Astrocyte of the spinal cord (primary cell): ENCODE results near the gene HS6ST3.

Source experiments
- DNase-seq: peaks from one replicate; pipeline ENCODE4 v3.0.0; 2011; ENCODE audit warnings: low read depth, low spot score
- H3K4me3 ChIP-seq: 2 replicates; pipeline ENCODE4 v1.5.1; 2011; ENCODE audit warnings: low read depth, mild to moderate bottlenecking, low read length, moderate library complexity
- in situ Hi-C: cut with HindIII; loops from 2 replicates; pipeline ENCODE4 v1.10.0; 2017; ENCODE audit warnings: low sequenced_read_pairs
- TF ChIP-seq, protein P1 (sequence below): IDR thresholded peaks from 2 replicates; pipeline ENCODE4 v1.5.1; 2012; ENCODE audit warnings: low read depth, mild to moderate bottlenecking, low read length, inconsistent platforms

HS6ST3 gene

DNA sequence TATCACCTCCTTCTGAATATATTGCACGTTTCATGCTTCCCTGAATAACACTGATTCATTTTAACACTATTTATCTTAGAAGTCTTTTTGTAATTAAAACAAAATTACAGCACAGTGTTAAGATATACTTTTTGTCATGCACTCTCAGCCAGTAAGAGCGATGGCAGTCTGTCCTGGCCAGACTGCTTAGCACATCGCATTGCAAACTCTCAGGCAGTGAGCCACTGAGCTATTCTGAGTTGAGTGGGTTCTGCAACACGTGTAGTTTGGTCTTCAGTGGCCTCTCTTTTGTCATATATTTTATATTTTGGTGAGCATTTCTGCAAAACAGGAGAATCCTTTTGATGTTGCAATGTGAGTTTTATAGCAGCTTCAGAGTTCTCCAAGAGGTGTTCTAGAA is 332.1 kb downstream of the HS6ST3 start:
- in situ Hi-C loops = no loop called here
- TF ChIP-seq, protein P1, sequence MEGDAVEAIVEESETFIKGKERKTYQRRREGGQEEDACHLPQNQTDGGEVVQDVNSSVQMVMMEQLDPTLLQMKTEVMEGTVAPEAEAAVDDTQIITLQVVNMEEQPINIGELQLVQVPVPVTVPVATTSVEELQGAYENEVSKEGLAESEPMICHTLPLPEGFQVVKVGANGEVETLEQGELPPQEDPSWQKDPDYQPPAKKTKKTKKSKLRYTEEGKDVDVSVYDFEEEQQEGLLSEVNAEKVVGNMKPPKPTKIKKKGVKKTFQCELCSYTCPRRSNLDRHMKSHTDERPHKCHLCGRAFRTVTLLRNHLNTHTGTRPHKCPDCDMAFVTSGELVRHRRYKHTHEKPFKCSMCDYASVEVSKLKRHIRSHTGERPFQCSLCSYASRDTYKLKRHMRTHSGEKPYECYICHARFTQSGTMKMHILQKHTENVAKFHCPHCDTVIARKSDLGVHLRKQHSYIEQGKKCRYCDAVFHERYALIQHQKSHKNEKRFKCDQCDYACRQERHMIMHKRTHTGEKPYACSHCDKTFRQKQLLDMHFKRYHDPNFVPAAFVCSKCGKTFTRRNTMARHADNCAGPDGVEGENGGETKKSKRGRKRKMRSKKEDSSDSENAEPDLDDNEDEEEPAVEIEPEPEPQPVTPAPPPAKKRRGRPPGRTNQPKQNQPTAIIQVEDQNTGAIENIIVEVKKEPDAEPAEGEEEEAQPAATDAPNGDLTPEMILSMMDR = no peak

DNA sequence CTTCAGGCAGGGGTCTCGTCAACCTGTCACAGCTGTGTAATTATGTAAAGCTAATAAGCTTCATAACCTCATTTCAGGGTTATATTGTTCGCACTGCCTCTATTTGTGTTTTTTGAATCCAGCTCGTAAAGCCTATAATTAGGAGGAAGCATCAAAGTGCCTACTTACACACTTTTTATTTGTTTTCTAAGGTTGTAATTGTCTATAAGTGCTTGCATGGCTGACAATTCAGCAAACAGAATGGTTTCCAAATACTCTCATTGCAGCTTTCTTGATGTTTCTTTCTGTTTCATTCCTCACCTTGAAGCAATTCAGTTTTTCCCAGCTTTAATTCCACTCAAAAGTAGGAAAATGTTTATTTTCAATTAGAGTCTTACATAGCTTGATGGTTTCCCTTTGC is 336.3 kb downstream of the HS6ST3 start:
- DNase-seq = no peak
- TF ChIP-seq, protein P1 = no peak
- H3K4me3 ChIP-seq = no peak overlapping the region
- in situ Hi-C loops = no loop called here

More for the DNA sequence above, 332.1 kb downstream of the HS6ST3 start:
- DNase-seq = no peak
- H3K4me3 ChIP-seq = no peak overlapping the region

DNA sequence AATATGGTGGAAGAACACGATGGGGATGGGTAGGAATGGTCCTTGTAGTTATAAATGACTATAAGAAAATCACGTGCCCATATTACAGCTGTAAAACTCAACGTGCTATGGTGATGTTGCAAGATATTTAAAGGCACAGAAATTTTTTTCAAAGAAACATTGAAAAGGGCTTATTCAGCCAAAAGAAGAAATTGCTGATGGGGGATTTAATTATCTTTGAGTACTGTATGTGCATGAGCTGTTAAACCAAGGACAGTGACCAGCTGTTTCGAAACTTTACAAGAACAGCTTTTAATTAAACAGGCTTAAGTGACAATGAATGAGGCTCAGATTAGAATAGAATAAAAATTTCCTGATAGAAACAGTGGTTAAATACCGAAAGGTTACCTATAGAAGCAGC is 339.0 kb downstream of the HS6ST3 start:
- in situ Hi-C loops = no loop called here
- no peak for DNase-seq
- H3K4me3 ChIP-seq = no peak overlapping the region
- TF ChIP-seq, protein P1 = no peak

DNA sequence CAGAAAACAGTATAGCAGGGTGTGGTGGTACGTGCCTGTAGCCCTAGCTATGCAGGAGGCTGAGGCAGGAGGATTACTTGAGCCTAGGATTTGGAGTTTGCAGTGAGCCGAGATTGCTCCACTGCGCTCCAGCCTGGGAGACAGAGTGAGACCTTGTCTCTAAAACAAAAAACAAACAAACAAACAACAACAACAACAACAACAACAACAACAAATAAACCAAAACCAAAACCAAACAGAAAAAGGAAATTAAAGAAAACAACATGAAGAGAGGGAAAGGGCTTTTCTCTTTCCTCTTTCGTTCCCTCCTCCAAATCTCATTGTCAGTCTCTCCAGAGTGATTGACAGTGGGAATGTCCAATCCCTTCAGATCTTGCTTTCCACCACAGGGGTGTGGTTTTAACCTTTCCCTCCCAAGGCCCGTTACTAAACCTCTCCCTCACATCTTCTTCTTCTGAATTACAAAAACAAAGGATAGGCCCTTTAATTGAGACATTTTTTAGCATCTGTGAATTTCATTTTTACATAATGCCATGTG is 341.2 kb downstream of the HS6ST3 start:
- H3K4me3 ChIP-seq = no peak overlapping the region
- TF ChIP-seq, protein P1 = no peak
- no peak for DNase-seq
- in situ Hi-C loops = no loop called here

DNA sequence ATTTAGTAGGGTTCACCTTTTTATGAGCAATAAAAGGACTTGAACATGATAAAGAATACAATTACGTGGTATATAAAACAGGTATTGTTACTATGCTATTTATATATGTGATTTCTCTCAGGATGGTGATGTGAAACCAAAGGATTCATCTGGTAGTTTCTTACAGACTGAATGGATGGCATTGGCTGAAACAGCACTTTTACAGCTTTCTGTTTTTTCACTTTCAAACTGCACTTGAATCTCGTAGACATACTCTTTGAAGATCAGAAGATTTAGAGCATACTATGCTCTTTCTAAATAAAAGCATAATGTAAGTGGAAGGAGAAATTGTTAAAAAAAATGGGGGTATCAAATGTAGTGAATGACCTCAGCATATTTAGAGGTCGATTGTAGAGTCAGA is 354.8 kb downstream of the HS6ST3 start:
- H3K4me3 ChIP-seq = no peak overlapping the region
- in situ Hi-C loops = no loop called here
- TF ChIP-seq, protein P1 = no peak
- DNase-seq = no peak

DNA sequence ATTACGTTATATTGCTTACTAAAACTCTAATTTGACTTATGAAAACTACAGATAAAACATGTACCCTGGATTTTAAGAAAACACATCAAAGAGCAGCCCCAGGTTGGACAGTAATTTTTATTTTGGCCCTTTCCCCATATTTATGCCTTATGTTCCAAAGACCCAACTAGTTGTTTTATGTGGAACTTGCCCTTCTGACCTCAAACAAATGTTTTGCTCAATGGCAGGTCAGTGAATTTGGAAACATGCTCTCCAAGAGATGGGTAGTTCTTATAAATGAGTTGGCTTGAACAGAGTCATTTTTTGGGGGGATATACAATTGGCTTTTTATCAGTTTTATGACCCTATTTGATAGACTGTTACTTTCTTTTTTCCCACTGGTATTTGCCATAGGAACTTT is 360.0 kb downstream of the HS6ST3 start:
- in situ Hi-C loops = no loop called here
- H3K4me3 ChIP-seq = no peak overlapping the region
- no peak for DNase-seq
- TF ChIP-seq, protein P1 = no peak
